K562 (cell line): ENCODE measurements around the gene CECR2. TPM values are rescaled to one million over a fixed set of nuclear protein-coding genes. Genes with fewer than 3 reads are reported as not detected.

Experiments used
- ATAC-seq: fragments of 200-7000 bp; cut with Tn5 transposase; 3 replicates; pipeline ENCODE4 v1.9.1; 2020; ENCODE audit warnings: moderate library complexity
- BruUV-seq: library from RNA; stranded (reverse); fragments of 400-500 nt; replicated peaks from 2 replicates; lab custom pipeline; 2021; lab: Mats Ljungman, UMichigan
- CTCF ChIA-PET: fragments of 300-600 bp; formaldehyde crosslinking; extraction: SDS; loops from one replicate; lab custom pipeline; 2021; ENCODE audit warnings: low intra/inter-chr PET ratio; lab: Yijun Ruan, JAX
- POLR2A ChIA-PET: fragments of 300-600, 350-650 bp; sonication (Branson Sonifier 250); formaldehyde crosslinking; extraction: SDS; loops from one replicate; lab custom pipeline; 2021; ENCODE audit warnings: antibody characterized with exemption, inconsistent platforms; lab: Yijun Ruan, JAX
- DNase-seq, 4 experiments: peaks; one replicate each; pipeline versions ENCODE4 v3.0.0 to v3.0.0-alpha.2; 2011 to 2018; ENCODE audit warnings: low spot score in 3 of 4, mixed read lengths in 3 of 4; ENCODE audit errors: extremely low read depth in 1 of 4
- FAIRE-seq: peaks from 2 replicates; lab custom pipeline; 2011; peaks lifted over from hg19 to GRCh38; lab: Jason Lieb, UNC
- H2AFZ ChIP-seq: 2 replicates; pipeline ENCODE4 v1.6.0; 2011; ENCODE audit warnings: low read depth, low read length, control low read depth, inconsistent platforms
- H3K27ac ChIP-seq: fragments of 200-600 bp; 3 replicates; pipeline ENCODE4 v1.8.0; 2011; ENCODE audit warnings: low read depth, mild to moderate bottlenecking, control low read depth, inconsistent platforms, low read length, moderate library complexity, mixed read lengths; ENCODE audit errors: extremely low read depth
- H3K27me3 ChIP-seq, 2 experiments: fragments of 300-600 bp in 1 of 2; 2 replicates in 1 of 2; 3 replicates in 1 of 2; pipeline versions ENCODE4 v1.6.0 to v1.8.0; 2011; ENCODE audit warnings: inconsistent platforms in 2 of 2, low read length in 2 of 2, mild to moderate bottlenecking in 1 of 2, mixed read lengths in 1 of 2, moderate library complexity in 1 of 2; ENCODE audit not compliant: control insufficient read depth in 2 of 2, insufficient read depth in 2 of 2
- H3K36me3 ChIP-seq: fragments of 300-600 bp; 3 replicates; pipeline ENCODE4 v1.8.0; 2011; ENCODE audit warnings: mild to moderate bottlenecking, low read length, inconsistent platforms; ENCODE audit not compliant: control insufficient read depth, insufficient read depth
- H3K4me1 ChIP-seq, 2 experiments: fragments of 200-600 bp in 1 of 2; replicated peaks in 1 of 2; 2 replicates in 1 of 2; 3 replicates in 1 of 2; pipeline versions ENCODE4 v1.5.1 to v1.8.0; 2011; ENCODE audit warnings: inconsistent platforms in 2 of 2, low read length in 2 of 2, mild to moderate bottlenecking in 1 of 2, mixed read lengths in 1 of 2, moderate library complexity in 1 of 2; ENCODE audit not compliant: control insufficient read depth in 2 of 2, insufficient read depth in 2 of 2
- H3K4me2 ChIP-seq: 2 replicates; pipeline ENCODE4 v1.6.1; 2011; ENCODE audit warnings: low read length, control low read depth, inconsistent platforms, mixed read lengths; ENCODE audit not compliant: insufficient read depth
- H3K4me3 ChIP-seq: fragments of 200-600 bp; sonication (generic), shearing (Covaris generic); 2 replicates; pipeline ENCODE4 v1.5.1; 2016; ENCODE audit warnings: control low read depth, inconsistent platforms
- H3K79me2 ChIP-seq: fragments of 200-600 bp; 3 replicates; pipeline ENCODE4 v1.8.0; 2011; ENCODE audit warnings: low read length, inconsistent platforms; ENCODE audit not compliant: control insufficient read depth, insufficient read depth
- H3K9ac ChIP-seq, 2 experiments: 2 replicates each; pipeline versions ENCODE4 v1.6.0 to v1.6.1; 2011; ENCODE audit warnings: low read depth in 2 of 2, low read length in 2 of 2, control low read depth in 1 of 2, inconsistent platforms in 1 of 2, mild to moderate bottlenecking in 1 of 2, mixed read lengths in 1 of 2; ENCODE audit not compliant: insufficient read depth in 1 of 2
- H3K9me1 ChIP-seq: one replicate; pipeline ENCODE4 v1.6.0; 2011; ENCODE audit warnings: inconsistent platforms, mild to moderate bottlenecking, low read length, moderate library complexity; ENCODE audit not compliant: control insufficient read depth, insufficient read depth
- H3K9me3 ChIP-seq: replicated peaks from 2 replicates; pipeline ENCODE4 v1.5.1; 2011; ENCODE audit warnings: low read depth, low read length, inconsistent platforms; ENCODE audit not compliant: control insufficient read depth, insufficient read depth
- H4K20me1 ChIP-seq: replicated peaks from 2 replicates; pipeline ENCODE4 v1.6.1; 2011; ENCODE audit warnings: low read length, inconsistent platforms, mixed read lengths; ENCODE audit not compliant: control insufficient read depth, insufficient read depth
- NONO ChIP-seq, 2 experiments: fragments of 200-400 bp in 1 of 2; fragments of 450-650 bp in 1 of 2; formaldehyde crosslinking in 1 of 2; IDR thresholded peaks; 2 replicates each; pipeline ENCODE4 v1.6.1; 2017; ENCODE audit warnings: low read depth in 2 of 2, mild to moderate bottlenecking in 2 of 2, moderate library complexity in 2 of 2, low read length in 1 of 2
- TAF15 ChIP-seq: fragments of 200-400 bp; formaldehyde crosslinking; IDR thresholded peaks from 2 replicates; pipeline ENCODE4 v1.6.1; 2017; ENCODE audit warnings: mild to moderate bottlenecking, low read depth, low read length, moderate library complexity
- WGBS: fragments of 100-300 bp; shearing (Covaris generic); methylation state at CpG from one replicate; pipeline ENCODE4 v1.1.6; 2016; ENCODE audit warnings: low coverage, mixed read lengths; ENCODE audit not compliant: insufficient coverage; ENCODE audit errors: missing lambda C conversion rate; 5-methylcytosine and 5-hydroxymethylcytosine counted together
- in situ Hi-C: fragments of 300-500 bp; cut with MboI; formaldehyde crosslinking; loops from 4 replicates; pipeline ENCODE4 v1.15.0; 2018; ENCODE audit warnings: inconsistent platforms, mixed read lengths
- intact Hi-C: fragments of 100-400 bp; cut with micrococcal nuclease; formaldehyde crosslinking; loops from 2 replicates; pipeline ENCODE4 v1.14.2; 2022
- polyA plus RNA-seq, 8 experiments: library from polyadenylated mRNA; depleted of rRNA in 4 of 8; stranded (reverse) in 5 of 8; unstranded in 3 of 8; fragments of >200 nt; fragmentation: Nextera tagmentation in 2 of 8; fragmentation: Illumina TruSeq in 1 of 8; extraction: Ambion mirVana in 2 of 8; extraction: Trizol in 1 of 8; gene quantifications; 2 replicates each; pipeline versions ENCODE4 v1.2.1 to v1.2.3, GENCODE V29; 2011 to 2014; ENCODE audit warnings: inconsistent platforms in 1 of 8, missing spikeins in 1 of 8
- total RNA-seq, 7 experiments: library from RNA; depleted of rRNA in 6 of 7; stranded (reverse); fragments of >200 nt in 6 of 7; fragmentation: Illumina TruSeq in 2 of 7; extraction: Trizol in 2 of 7; gene quantifications; 2 replicates each; pipeline versions ENCODE4 v1.2.1 to v1.2.3, GENCODE V29; 2011 to 2021; ENCODE audit warnings: low replicate concordance in 1 of 7
- TF ChIP-seq, protein P1 (sequence below), 2 experiments: fragments of 200-800 bp in 1 of 2; sonication (Bioruptor generic) in 1 of 2; sonication (generic) in 1 of 2; formaldehyde crosslinking in 1 of 2; IDR thresholded peaks in 1 of 2; conservative IDR thresholded peaks in 1 of 2; 2 replicates each; pipeline versions ENCODE4 v1.5.0 to v1.6.1; 2016 to 2020; ENCODE audit warnings: missing compliant biosample characterization in 1 of 2, missing genetic modification characterization in 1 of 2, missing genetic modification reagents in 1 of 2
- TF ChIP-seq, protein P2 (sequence below), 2 experiments: fragments of 450-650 bp; formaldehyde crosslinking in 1 of 2; IDR thresholded peaks; 2 replicates each; pipeline versions ENCODE4 v1.4.0 to v1.6.1; 2014 to 2020; ENCODE audit warnings: mild to moderate bottlenecking in 2 of 2, borderline replicate concordance in 1 of 2, low read depth in 1 of 2
- TF ChIP-seq, protein P3 (sequence below): fragments of 250-450 bp; sonication (Bioruptor Pico); IDR thresholded peaks from 2 replicates; pipeline ENCODE4 v1.5.0; 2021
- TF ChIP-seq, protein P4 (sequence below), 3 experiments: fragments of 200-800 bp in 1 of 3; sonication (Bioruptor generic) in 1 of 3; sonication (generic) in 1 of 3; formaldehyde crosslinking in 1 of 3; IDR thresholded peaks; 2 replicates each; pipeline versions ENCODE4 v1.6.1 to v1.8.0; 2016 to 2022; ENCODE audit warnings: mild to moderate bottlenecking in 2 of 3, missing compliant biosample characterization in 2 of 3, missing genetic modification characterization in 2 of 3, missing genetic modification reagents in 1 of 3

The CECR2 gene
- total and polyA plus RNA-seq, 9 of the 15 experiments (the other 6 are each of a cell fraction or from before 2014, with no cell fraction given), result 0.01 to 1.00 (median 0.27) TPM

- BruUV-seq, result no TSS peak
- H4K20me1 ChIP-seq, result no peaks in the 10 kb centered on the region
- WGBS, result 2% methylated on average over 42 of the region's 64 CpGs
- POLR2A ChIA-PET, result interaction anchor here (0.8 to 1.2 kb wide), 3 partner anchors 9 to 14 kb away, joined by 3 to 4 read pairs (median 3); no protein-coding TSS in a partner anchor
- no peaks in the 10 kb centered on the region for H3K79me2 ChIP-seq
- peak overlapping the region; percentile 21 for H3K4me3 ChIP-seq
- in situ Hi-C loops (no loop called here), intact Hi-C loops (no loop called here)
- DNase-seq (peak; percentile 17 to 86 (median 70)), FAIRE-seq (no peak), ATAC-seq (peak; percentile 46)
- peak overlapping the region; percentile 39 for H3K4me2 ChIP-seq
- no peak overlapping the region for H3K27ac ChIP-seq
- no peaks in the 10 kb centered on the region for H3K36me3 ChIP-seq
- no peaks in the 10 kb centered on the region for H3K9me3 ChIP-seq
- peaks cover 0 to 16% of the 10 kb centered on the region in 2 experiments; a peak in 3 of 5 replicates for H3K4me1 ChIP-seq
- peak overlapping the region; percentile 38; the same call in 1 of the 2 replicates for H2AFZ ChIP-seq
- no peaks in the 10 kb centered on the region for H3K9me1 ChIP-seq
- CTCF ChIA-PET, result no interaction called here
- peaks cover 37 to 42% of the 10 kb centered on the region in 2 experiments for H3K27me3 ChIP-seq
- 0 out of 4 replicates have a peak overlapping the region, but pooled peaks of 1 of the 2 experiments have one; percentile 19 for H3K9ac ChIP-seq
- TF ChIP-seq, protein P1, sequence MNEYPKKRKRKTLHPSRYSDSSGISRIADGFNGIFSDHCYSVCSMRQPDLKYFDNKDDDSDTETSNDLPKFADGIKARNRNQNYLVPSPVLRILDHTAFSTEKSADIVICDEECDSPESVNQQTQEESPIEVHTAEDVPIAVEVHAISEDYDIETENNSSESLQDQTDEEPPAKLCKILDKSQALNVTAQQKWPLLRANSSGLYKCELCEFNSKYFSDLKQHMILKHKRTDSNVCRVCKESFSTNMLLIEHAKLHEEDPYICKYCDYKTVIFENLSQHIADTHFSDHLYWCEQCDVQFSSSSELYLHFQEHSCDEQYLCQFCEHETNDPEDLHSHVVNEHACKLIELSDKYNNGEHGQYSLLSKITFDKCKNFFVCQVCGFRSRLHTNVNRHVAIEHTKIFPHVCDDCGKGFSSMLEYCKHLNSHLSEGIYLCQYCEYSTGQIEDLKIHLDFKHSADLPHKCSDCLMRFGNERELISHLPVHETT (CRISPR knock-in tag; conservative IDR thresholded peaks at IDR 0.05 in 1 of 2, IDR thresholded peaks at IDR 0.05 in 1 of 2), result no peak
- TF ChIP-seq, protein P2, sequence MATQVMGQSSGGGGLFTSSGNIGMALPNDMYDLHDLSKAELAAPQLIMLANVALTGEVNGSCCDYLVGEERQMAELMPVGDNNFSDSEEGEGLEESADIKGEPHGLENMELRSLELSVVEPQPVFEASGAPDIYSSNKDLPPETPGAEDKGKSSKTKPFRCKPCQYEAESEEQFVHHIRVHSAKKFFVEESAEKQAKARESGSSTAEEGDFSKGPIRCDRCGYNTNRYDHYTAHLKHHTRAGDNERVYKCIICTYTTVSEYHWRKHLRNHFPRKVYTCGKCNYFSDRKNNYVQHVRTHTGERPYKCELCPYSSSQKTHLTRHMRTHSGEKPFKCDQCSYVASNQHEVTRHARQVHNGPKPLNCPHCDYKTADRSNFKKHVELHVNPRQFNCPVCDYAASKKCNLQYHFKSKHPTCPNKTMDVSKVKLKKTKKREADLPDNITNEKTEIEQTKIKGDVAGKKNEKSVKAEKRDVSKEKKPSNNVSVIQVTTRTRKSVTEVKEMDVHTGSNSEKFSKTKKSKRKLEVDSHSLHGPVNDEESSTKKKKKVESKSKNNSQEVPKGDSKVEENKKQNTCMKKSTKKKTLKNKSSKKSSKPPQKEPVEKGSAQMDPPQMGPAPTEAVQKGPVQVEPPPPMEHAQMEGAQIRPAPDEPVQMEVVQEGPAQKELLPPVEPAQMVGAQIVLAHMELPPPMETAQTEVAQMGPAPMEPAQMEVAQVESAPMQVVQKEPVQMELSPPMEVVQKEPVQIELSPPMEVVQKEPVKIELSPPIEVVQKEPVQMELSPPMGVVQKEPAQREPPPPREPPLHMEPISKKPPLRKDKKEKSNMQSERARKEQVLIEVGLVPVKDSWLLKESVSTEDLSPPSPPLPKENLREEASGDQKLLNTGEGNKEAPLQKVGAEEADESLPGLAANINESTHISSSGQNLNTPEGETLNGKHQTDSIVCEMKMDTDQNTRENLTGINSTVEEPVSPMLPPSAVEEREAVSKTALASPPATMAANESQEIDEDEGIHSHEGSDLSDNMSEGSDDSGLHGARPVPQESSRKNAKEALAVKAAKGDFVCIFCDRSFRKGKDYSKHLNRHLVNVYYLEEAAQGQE (IDR thresholded peaks at IDR 0.05; ENCODE audit: borderline replicate concordance), result no peak
- TF ChIP-seq, protein P2 (CRISPR knock-in tag; IDR thresholded peaks at IDR 0.05; ENCODE audit: low read depth), result no peak
- TF ChIP-seq TAF15 (no peak), NONO (IDR thresholded peaks at IDR 0.05; ENCODE audit: low read depth in 2 of 2, low read length in 1 of 2) (peak in 1 of 2 experiments; percentile 97; a peak in 2 of 4 replicates)
- TF ChIP-seq, protein P3, sequence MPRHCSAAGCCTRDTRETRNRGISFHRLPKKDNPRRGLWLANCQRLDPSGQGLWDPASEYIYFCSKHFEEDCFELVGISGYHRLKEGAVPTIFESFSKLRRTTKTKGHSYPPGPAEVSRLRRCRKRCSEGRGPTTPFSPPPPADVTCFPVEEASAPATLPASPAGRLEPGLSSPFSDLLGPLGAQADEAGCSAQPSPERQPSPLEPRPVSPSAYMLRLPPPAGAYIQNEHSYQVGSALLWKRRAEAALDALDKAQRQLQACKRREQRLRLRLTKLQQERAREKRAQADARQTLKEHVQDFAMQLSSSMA (CRISPR knock-in tag), result no peak
- TF ChIP-seq, protein P4, sequence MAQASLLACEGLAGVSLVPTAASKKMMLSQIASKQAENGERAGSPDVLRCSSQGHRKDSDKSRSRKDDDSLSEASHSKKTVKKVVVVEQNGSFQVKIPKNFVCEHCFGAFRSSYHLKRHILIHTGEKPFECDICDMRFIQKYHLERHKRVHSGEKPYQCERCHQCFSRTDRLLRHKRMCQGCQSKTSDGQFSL (CRISPR knock-in tag; IDR thresholded peaks at IDR 0.05), result no peak
- TF ChIP-seq, protein P4 (tag; IDR thresholded peaks at IDR 0.05), result no peak
Measured at GRCh38 chr22:17368554-17369438, 464 bp upstream of the CECR2 start.
